Measurements from ENCODE around the gene OTX1. TPM values are rescaled to one million over a fixed set of nuclear protein-coding genes. Genes with fewer than 3 reads are reported as not detected.

The OTX1 gene
- total and polyA plus RNA-seq, 2 donors (not counting 3 experiments of a cell fraction or from before 2014, with no cell fraction given) = not detected

DNA sequence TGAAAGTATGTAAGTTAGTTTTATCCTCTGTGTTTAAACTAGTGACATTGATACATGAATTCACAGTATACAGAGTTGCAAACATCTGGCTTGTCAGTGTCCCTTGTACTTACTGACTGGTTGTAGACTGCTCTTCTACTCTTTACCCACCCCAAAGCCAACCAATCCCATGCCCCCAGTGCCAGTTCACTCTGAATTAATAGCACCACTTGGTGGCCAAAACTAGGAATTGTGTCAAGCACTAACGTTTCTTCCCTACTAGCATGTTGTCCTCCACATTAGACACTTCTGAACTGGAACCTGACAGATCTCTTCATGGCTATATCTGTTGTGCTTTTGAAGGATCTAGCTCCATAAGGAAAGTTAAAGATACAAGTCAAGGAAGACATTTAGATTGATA lies 27.2 kb upstream of the OTX1 start:
- Histone ChIP-seq H3K79me2 (ENCODE audit: control insufficient read depth, insufficient read depth, low read length) (no peaks in the 10 kb centered on the region), H3K36me3 (ENCODE audit: control insufficient read depth in 2 of 2, extremely low read depth in 1 of 2, insufficient read depth in 2 of 2, low read length in 2 of 2) (no peaks in the 10 kb centered on the region), H3K9me1 (replicated peaks; ENCODE audit: control insufficient read depth, extremely low read depth, insufficient read depth, low read length) (no peaks in the 10 kb centered on the region), H4K20me1 (replicated peaks; ENCODE audit: control insufficient read depth, extremely low read depth, insufficient read depth, low read length) (no peaks in the 10 kb centered on the region), H3K27me3 (ENCODE audit: control insufficient read depth in 2 of 2, insufficient read depth in 2 of 2, low read length in 2 of 2) (no peaks in the 10 kb centered on the region), H3K4me1 (ENCODE audit: control insufficient read depth, extremely low read depth, insufficient read depth, low read length) (peaks cover 3% of the 10 kb centered on the region), H3K9me3 (replicated peaks; ENCODE audit: control insufficient read depth, insufficient read depth, low read length) (no peaks in the 10 kb centered on the region), H3K27ac (ENCODE audit: insufficient read depth, low read depth, low read length) (no peak overlapping the region), H3K9ac (replicated peaks; ENCODE audit: extremely low read depth, insufficient read depth, low read length) (no peak overlapping the region), H3K4me2 (ENCODE audit: insufficient read depth, low read length) (no peak overlapping the region), H3K4me3 (replicated peaks in 1 of 3; ENCODE audit: insufficient read depth in 1 of 3, low read depth in 1 of 3, low read length in 3 of 3) (no peak overlapping the region), H2AFZ (ENCODE audit: low read depth, low read length) (no peak overlapping the region)
- peak; percentile 67 for DNase-seq (ENCODE audit: low read depth, low spot score)
- dilution Hi-C loops (cut with MboI; ENCODE audit: extremely low pct_ligation_motif_present, low sequenced_read_pairs) = no loop called here
- intact Hi-C loops (cut with micrococcal nuclease) = loop anchor here (1.0 to 5.0 kb wide), 3 partner anchors 236 to 566 kb away; partner anchors contain the start of gene EHBP1
- ChIA-PET POLR2A (no interaction called here), CTCF (interaction anchor here (1.2 to 2.2 kb wide), 6 partner anchors 12 to 566 kb away, joined by 3 to 10 read pairs (median 6); no protein-coding TSS in a partner anchor)
- BruUV-seq (replicated peaks) = no TSS peak
- peak; percentile 83 for FAIRE-seq
- TF ChIP-seq FOS (IDR thresholded peaks at IDR 0.05; ENCODE audit: borderline replicate concordance, insufficient read depth, low read length) (no peak), CTCF (IDR thresholded peaks at IDR 0.05; ENCODE audit: extremely low read depth in 1 of 2, insufficient read depth in 1 of 2, low read depth in 1 of 2, low read length in 2 of 2) (peak; percentile 42 to 43)

GRCh38 chr2:63027220-63027619 lies 23.4 kb upstream of the OTX1 start:
- ChIA-PET POLR2A (no interaction called here), CTCF (no interaction called here)
- TF ChIP-seq EZH2 (IDR thresholded peaks at IDR 0.05; ENCODE audit: borderline replicate concordance, low read depth, low read length, severe bottlenecking) (no peak), FOS (IDR thresholded peaks at IDR 0.05; ENCODE audit: borderline replicate concordance, insufficient read depth, low read length) (no peak), CTCF (IDR thresholded peaks at IDR 0.05; ENCODE audit: extremely low read depth in 1 of 2, insufficient read depth in 1 of 2, low read depth in 1 of 2, low read length in 2 of 2) (no peak), GATA2 (IDR thresholded peaks at IDR 0.05; ENCODE audit: insufficient read depth, insufficient read length, low read depth, low read length) (no peak), JUN (IDR thresholded peaks at IDR 0.05; ENCODE audit: borderline replicate concordance, insufficient read depth, insufficient read length, low read depth) (no peak), POLR2A (IDR thresholded peaks at IDR 0.05; ENCODE audit: low read depth, low read length) (no peak), MAX (IDR thresholded peaks at IDR 0.05; ENCODE audit: insufficient read depth, insufficient read length) (no peak), MYC (IDR thresholded peaks at IDR 0.05; ENCODE audit: low read depth, low read length) (no peak), POLR2AphosphoS5 (IDR thresholded peaks at IDR 0.05; ENCODE audit: insufficient read depth, low read depth, low read length) (no peak)
- intact Hi-C loops (cut with micrococcal nuclease) (no loop called here), dilution Hi-C loops (cut with MboI; ENCODE audit: extremely low pct_ligation_motif_present, low sequenced_read_pairs) (no loop called here)
- no peaks in the 10 kb centered on the region for H3K9me3 ChIP-seq (replicated peaks; ENCODE audit: control insufficient read depth, insufficient read depth, low read length)
- no peaks in the 10 kb centered on the region for H3K9me1 ChIP-seq (replicated peaks; ENCODE audit: control insufficient read depth, extremely low read depth, insufficient read depth, low read length)
- H2AFZ ChIP-seq (ENCODE audit: low read depth, low read length) = no peak overlapping the region
- H3K79me2 ChIP-seq (ENCODE audit: control insufficient read depth, insufficient read depth, low read length) = no peaks in the 10 kb centered on the region
- no TSS peak for BruUV-seq (replicated peaks)
- H3K4me1 ChIP-seq (ENCODE audit: control insufficient read depth, extremely low read depth, insufficient read depth, low read length) = peaks cover 12% of the 10 kb centered on the region
- H3K4me3 ChIP-seq (replicated peaks in 1 of 3; ENCODE audit: insufficient read depth in 1 of 3, low read depth in 1 of 3, low read length in 3 of 3) = no peak overlapping the region
- no peaks in the 10 kb centered on the region for H3K27me3 ChIP-seq (ENCODE audit: control insufficient read depth in 2 of 2, insufficient read depth in 2 of 2, low read length in 2 of 2)
- H3K9ac ChIP-seq (replicated peaks; ENCODE audit: extremely low read depth, insufficient read depth, low read length) = no peak overlapping the region
- H3K4me2 ChIP-seq (ENCODE audit: insufficient read depth, low read length) = no peak overlapping the region
- no peak overlapping the region for H3K27ac ChIP-seq (ENCODE audit: insufficient read depth, low read depth, low read length)
- FAIRE-seq (no peak), DNase-seq (ENCODE audit: low read depth, low spot score) (no peak)
- no peaks in the 10 kb centered on the region for H4K20me1 ChIP-seq (replicated peaks; ENCODE audit: control insufficient read depth, extremely low read depth, insufficient read depth, low read length)
- H3K36me3 ChIP-seq (ENCODE audit: control insufficient read depth in 2 of 2, extremely low read depth in 1 of 2, insufficient read depth in 2 of 2, low read length in 2 of 2) = no peaks in the 10 kb centered on the region

Data from endothelial cell of umbilical vein (primary cell).